A673 (cell line): Measurements from ENCODE around the gene SPEM1.

Experiments
- CTCF ChIP-seq: fragments of 300-800, 200-600 bp; sonication (generic); conservative IDR thresholded peaks from 2 replicates; pipeline ENCODE4 v1.5.1; 2017; ENCODE audit warnings: low read depth, mild to moderate bottlenecking, antibody characterized with exemption, low read length, moderate library complexity, mixed read lengths
- EZH2 ChIP-seq: fragments of 200-600 bp; sonication (generic); IDR thresholded peaks from 2 replicates; pipeline ENCODE4 v1.6.1; 2017; ENCODE audit warnings: borderline replicate concordance, low read depth, mild to moderate bottlenecking, mixed read lengths, antibody characterized with exemption, low read length; ENCODE audit not compliant: poor library complexity, severe bottlenecking

DNA sequence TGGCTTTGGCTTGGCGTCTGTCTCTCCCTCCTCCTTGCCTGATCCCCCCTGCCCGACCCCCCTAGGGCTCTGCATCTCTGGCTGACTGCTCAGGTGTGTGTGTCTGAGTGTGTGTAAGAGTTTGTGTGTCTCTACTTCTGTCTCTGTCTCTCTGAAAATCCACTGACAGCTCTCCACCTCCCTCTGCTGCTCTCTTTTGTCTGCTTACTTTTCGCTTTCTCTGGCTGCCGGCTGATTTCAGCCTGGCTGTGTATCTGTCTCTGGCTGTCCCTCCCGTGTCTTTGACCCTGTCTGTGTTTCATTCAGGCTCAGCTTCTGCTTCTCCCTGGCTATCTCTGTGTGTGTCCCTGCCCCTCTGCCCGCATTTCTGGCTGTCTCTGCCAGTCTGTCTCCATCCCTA, 3.8 kb upstream of the SPEM1 start:
- TF ChIP-seq CTCF (no peak), EZH2 (no peak)
